GM23338 (cell line): ENCODE measurements around the gene MYOD1. TPM values are rescaled to one million over a fixed set of nuclear protein-coding genes. Genes with fewer than 3 reads are reported as not detected.

ENCODE experiments used
- ATAC-seq: fragments of 200-7000 bp; cut with Tn5 transposase; 3 replicates; pipeline ENCODE4 v1.9.1; 2020
- DNase-seq: peaks from one replicate; pipeline ENCODE4 v3.0.0-alpha.2; 2015; ENCODE audit warnings: low spot score
- H2AFZ ChIP-seq: fragments of 200-600 bp; sonication (generic); 2 replicates; pipeline ENCODE4 v1.8.0; 2016; ENCODE audit warnings: antibody characterized with exemption, mild to moderate bottlenecking, moderate library complexity
- H3F3A ChIP-seq: fragments of 200-600 bp; sonication (generic); replicated peaks from 2 replicates; pipeline ENCODE4 v1.8.0; 2017; ENCODE audit warnings: antibody characterized with exemption, mixed run types, low read depth
- H3K27ac ChIP-seq: fragments of 200-600 bp; sonication (generic); 2 replicates; pipeline ENCODE4 v1.6.1; 2016; ENCODE audit warnings: low read depth
- H3K27me3 ChIP-seq: fragments of 200-600 bp; sonication (generic); 2 replicates; pipeline ENCODE4 v1.8.0; 2016; ENCODE audit warnings: mild to moderate bottlenecking, mixed run types, moderate library complexity; ENCODE audit not compliant: insufficient read depth
- H3K36me3 ChIP-seq: fragments of 200-600 bp; sonication (generic); 2 replicates; pipeline ENCODE4 v1.8.0; 2016; ENCODE audit warnings: mild to moderate bottlenecking; ENCODE audit not compliant: insufficient read depth
- H3K4me1 ChIP-seq: fragments of 200-600 bp; sonication (generic); 2 replicates; pipeline ENCODE4 v1.8.0; 2016; ENCODE audit warnings: mild to moderate bottlenecking, moderate library complexity; ENCODE audit not compliant: insufficient read depth
- H3K4me2 ChIP-seq: fragments of 200-600 bp; sonication (generic); 2 replicates; pipeline ENCODE4 v1.7.1; 2017; ENCODE audit warnings: mixed run types
- H3K4me3 ChIP-seq: fragments of 200-600 bp; sonication (generic); 2 replicates; pipeline ENCODE4 v1.6.1; 2016; ENCODE audit warnings: mixed run types
- H3K79me2 ChIP-seq: fragments of 200-600 bp; sonication (generic); replicated peaks from 2 replicates; pipeline ENCODE4 v1.8.0; 2017; ENCODE audit warnings: mild to moderate bottlenecking; ENCODE audit not compliant: insufficient read depth
- H3K9me2 ChIP-seq: fragments of 200-600 bp; sonication (generic); 2 replicates; pipeline ENCODE4 v1.8.0; 2017; ENCODE audit not compliant: insufficient read depth
- H4K20me1 ChIP-seq: fragments of 200-600 bp; sonication (generic); replicated peaks from 2 replicates; pipeline ENCODE4 v1.8.0; 2017; ENCODE audit warnings: mild to moderate bottlenecking; ENCODE audit not compliant: insufficient read depth
- H3K27ac Mint-ChIP-seq: 2 replicates; pipeline ENCODE4 v1.8.0; 2020; ENCODE audit warnings: inconsistent platforms, mild to moderate bottlenecking, moderate library complexity, mixed read lengths
- H3K27me3 Mint-ChIP-seq: 3 replicates; pipeline ENCODE4 v1.8.0; 2022; ENCODE audit warnings: low read depth, mild to moderate bottlenecking, moderate library complexity, mixed read lengths, inconsistent platforms; ENCODE audit not compliant: insufficient read depth, poor library complexity
- H3K36me3 Mint-ChIP-seq: 3 replicates; pipeline ENCODE4 v1.8.0; 2021; ENCODE audit warnings: low read depth, mild to moderate bottlenecking, inconsistent platforms, moderate library complexity, mixed read lengths
- H3K4me1 Mint-ChIP-seq: 3 replicates; pipeline ENCODE4 v1.8.0; 2020; ENCODE audit warnings: mild to moderate bottlenecking, inconsistent platforms, mixed read lengths
- H3K4me3 Mint-ChIP-seq: 3 replicates; pipeline ENCODE4 v1.8.0; 2021; ENCODE audit warnings: moderate library complexity, mild to moderate bottlenecking, inconsistent platforms, mixed read lengths
- H3K9me3 Mint-ChIP-seq: 3 replicates; pipeline ENCODE4 v1.8.0; 2020; ENCODE audit warnings: moderate library complexity, mild to moderate bottlenecking, inconsistent platforms, mixed read lengths
- EZH2 ChIP-seq: fragments of 200-600 bp; sonication (generic); IDR thresholded peaks from one replicate; pipeline ENCODE4 v1.8.0; 2017; ENCODE audit warnings: antibody characterized with exemption, mild to moderate bottlenecking, low read depth; ENCODE audit not compliant: unreplicated experiment
- NANOG ChIP-seq: IDR thresholded peaks from 2 replicates; pipeline ENCODE4 v1.6.1; 2016; ENCODE audit warnings: antibody characterized with exemption, borderline replicate concordance
- POLR2AphosphoS5 ChIP-seq: IDR thresholded peaks from 2 replicates; pipeline ENCODE4 v1.6.1; 2016; ENCODE audit warnings: antibody characterized with exemption, low read depth
- ZNF114 ChIP-seq: fragments of 250-450 bp; sonication (Bioruptor Pico); IDR thresholded peaks from 2 replicates; pipeline ENCODE4 v1.5.0; 2020; ENCODE audit warnings: mild to moderate bottlenecking, moderate library complexity
- ZNF331 ChIP-seq: fragments of 250-450 bp; sonication (Bioruptor Pico); IDR thresholded peaks from 2 replicates; pipeline ENCODE4 v1.5.0; 2020; ENCODE audit warnings: low read depth, mild to moderate bottlenecking, moderate library complexity
- polyA plus RNA-seq: library from polyadenylated mRNA; unstranded; fragments of >200 nt; fragmentation: Nextera tagmentation; extraction: Ambion mirVana; gene quantifications from 2 replicates; pipeline ENCODE4 v1.2.1, GENCODE V29; 2016
- total RNA-seq: library from RNA; depleted of rRNA; stranded (reverse); fragments of >200 nt; shearing (Covaris generic); gene quantifications from 2 replicates; pipeline ENCODE4 v1.2.3, GENCODE V29; 2014
- TF ChIP-seq, protein P1 (sequence below), 2 experiments: fragments of 200-600 bp in 1 of 2; sonication (generic) in 1 of 2; conservative IDR thresholded peaks; 2 replicates each; pipeline versions ENCODE4 v1.5.1 to v1.6.1; 2016 to 2017; ENCODE audit warnings: antibody characterized with exemption in 2 of 2, low read depth in 2 of 2, mild to moderate bottlenecking in 2 of 2, moderate library complexity in 1 of 2
- TF ChIP-seq, protein P2 (sequence below): IDR thresholded peaks from one replicate; pipeline ENCODE4 v1.6.1; 2018; ENCODE audit warnings: antibody characterized with exemption; ENCODE audit not compliant: unreplicated experiment

Gene MYOD1
- total and polyA plus RNA-seq, 2 experiments from 2014 or later, result not detected

DNA sequence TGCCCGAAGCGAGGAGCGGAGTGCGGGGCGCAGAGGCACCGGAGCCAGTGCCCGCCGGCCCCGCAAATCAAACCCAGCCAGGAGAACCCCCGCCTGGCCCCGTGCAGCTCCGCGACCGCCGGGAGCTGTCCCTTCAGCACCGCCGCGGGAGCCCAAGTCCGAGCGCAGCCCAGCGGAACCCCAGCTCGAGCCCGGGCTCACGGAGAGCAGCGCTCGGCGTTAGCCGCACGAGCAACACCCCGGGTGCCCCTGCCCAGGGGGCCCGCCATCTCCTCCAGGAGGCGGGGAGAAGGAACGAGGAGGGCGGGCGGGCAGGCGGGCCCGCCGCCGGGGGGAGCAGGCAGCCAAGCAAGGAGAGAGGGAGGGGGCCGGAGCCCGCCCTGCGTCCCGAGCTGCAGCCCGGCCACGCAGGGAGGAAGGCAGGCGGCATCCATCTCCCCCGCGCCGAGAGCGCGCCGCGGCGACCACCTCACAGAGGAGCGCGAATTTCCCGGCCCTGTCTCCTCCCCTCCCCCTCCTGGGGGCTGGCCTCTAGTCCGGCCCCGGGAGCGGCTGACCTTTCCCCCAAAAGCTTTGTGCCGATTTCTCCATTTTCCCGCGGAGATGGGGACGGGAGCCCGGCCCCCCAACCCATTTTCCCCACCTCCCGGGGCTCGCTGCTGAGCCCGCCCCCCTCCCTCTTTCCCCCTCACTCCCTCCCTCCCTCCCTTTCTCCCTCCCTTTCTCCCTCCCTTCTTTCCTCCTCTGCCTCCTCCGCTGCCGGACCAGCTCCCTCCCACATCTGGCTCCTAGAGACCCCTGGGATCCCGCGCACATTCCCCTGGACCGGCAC, 15.8 kb downstream of the MYOD1 start:
- peaks cover 7% of the 10 kb centered on the region for H3K9me3 Mint-ChIP-seq
- H2AFZ ChIP-seq, result peak overlapping the region; percentile 43; the same call in 1 of the 2 replicates
- peak overlapping the region; percentile 66 for H3K4me3 ChIP-seq
- H3K27ac Mint-ChIP-seq, result no peak overlapping the region
- peak overlapping the region; percentile 83 for H3K4me2 ChIP-seq
- ATAC-seq (peak; percentile 43), DNase-seq (peak; percentile 87)
- no peaks in the 10 kb centered on the region for H3K9me2 ChIP-seq
- no peaks in the 10 kb centered on the region; the same call in 2 of the 3 replicates for H3K36me3 Mint-ChIP-seq
- peaks cover 20% of the 10 kb centered on the region for H3K4me1 Mint-ChIP-seq
- no peaks in the 10 kb centered on the region for H3F3A ChIP-seq
- H3K27me3 Mint-ChIP-seq, result peaks cover 64% of the 10 kb centered on the region
- peaks cover 15% of the 10 kb centered on the region for H3K4me1 ChIP-seq
- peaks cover 7% of the 10 kb centered on the region for H4K20me1 ChIP-seq
- no peaks in the 10 kb centered on the region; the same call in 1 of the 2 replicates for H3K36me3 ChIP-seq
- no peak for TF ChIP-seq NANOG
- TF ChIP-seq POLR2AphosphoS5, result no peak
- TF ChIP-seq ZNF331, result no peak
- no peak for TF ChIP-seq EZH2
- TF ChIP-seq, protein P1, sequence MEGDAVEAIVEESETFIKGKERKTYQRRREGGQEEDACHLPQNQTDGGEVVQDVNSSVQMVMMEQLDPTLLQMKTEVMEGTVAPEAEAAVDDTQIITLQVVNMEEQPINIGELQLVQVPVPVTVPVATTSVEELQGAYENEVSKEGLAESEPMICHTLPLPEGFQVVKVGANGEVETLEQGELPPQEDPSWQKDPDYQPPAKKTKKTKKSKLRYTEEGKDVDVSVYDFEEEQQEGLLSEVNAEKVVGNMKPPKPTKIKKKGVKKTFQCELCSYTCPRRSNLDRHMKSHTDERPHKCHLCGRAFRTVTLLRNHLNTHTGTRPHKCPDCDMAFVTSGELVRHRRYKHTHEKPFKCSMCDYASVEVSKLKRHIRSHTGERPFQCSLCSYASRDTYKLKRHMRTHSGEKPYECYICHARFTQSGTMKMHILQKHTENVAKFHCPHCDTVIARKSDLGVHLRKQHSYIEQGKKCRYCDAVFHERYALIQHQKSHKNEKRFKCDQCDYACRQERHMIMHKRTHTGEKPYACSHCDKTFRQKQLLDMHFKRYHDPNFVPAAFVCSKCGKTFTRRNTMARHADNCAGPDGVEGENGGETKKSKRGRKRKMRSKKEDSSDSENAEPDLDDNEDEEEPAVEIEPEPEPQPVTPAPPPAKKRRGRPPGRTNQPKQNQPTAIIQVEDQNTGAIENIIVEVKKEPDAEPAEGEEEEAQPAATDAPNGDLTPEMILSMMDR (conservative IDR thresholded peaks at IDR 0.05; ENCODE audit: low read depth in 2 of 2), result no peak
- TF ChIP-seq, protein P2, sequence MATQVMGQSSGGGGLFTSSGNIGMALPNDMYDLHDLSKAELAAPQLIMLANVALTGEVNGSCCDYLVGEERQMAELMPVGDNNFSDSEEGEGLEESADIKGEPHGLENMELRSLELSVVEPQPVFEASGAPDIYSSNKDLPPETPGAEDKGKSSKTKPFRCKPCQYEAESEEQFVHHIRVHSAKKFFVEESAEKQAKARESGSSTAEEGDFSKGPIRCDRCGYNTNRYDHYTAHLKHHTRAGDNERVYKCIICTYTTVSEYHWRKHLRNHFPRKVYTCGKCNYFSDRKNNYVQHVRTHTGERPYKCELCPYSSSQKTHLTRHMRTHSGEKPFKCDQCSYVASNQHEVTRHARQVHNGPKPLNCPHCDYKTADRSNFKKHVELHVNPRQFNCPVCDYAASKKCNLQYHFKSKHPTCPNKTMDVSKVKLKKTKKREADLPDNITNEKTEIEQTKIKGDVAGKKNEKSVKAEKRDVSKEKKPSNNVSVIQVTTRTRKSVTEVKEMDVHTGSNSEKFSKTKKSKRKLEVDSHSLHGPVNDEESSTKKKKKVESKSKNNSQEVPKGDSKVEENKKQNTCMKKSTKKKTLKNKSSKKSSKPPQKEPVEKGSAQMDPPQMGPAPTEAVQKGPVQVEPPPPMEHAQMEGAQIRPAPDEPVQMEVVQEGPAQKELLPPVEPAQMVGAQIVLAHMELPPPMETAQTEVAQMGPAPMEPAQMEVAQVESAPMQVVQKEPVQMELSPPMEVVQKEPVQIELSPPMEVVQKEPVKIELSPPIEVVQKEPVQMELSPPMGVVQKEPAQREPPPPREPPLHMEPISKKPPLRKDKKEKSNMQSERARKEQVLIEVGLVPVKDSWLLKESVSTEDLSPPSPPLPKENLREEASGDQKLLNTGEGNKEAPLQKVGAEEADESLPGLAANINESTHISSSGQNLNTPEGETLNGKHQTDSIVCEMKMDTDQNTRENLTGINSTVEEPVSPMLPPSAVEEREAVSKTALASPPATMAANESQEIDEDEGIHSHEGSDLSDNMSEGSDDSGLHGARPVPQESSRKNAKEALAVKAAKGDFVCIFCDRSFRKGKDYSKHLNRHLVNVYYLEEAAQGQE, result peak; percentile 83
- TF ChIP-seq ZNF114 (CRISPR knock-in tag), result no peak
- H3K79me2 ChIP-seq, result no peaks in the 10 kb centered on the region
- H3K4me3 Mint-ChIP-seq, result peak overlapping the region; percentile 60; the same call in 2 of the 3 replicates
- H3K27me3 ChIP-seq, result peaks cover 84% of the 10 kb centered on the region
- H3K27ac ChIP-seq, result no peak overlapping the region
